Medulla oblongata (tissue), 1 donor: ENCODE data around the gene LSP1.

ENCODE experiments used
- DNase-seq: peaks from one replicate; pipeline ENCODE4 v3.0.0-alpha.2; 2015; ENCODE audit errors: extremely low spot score

Gene LSP1

DNA sequence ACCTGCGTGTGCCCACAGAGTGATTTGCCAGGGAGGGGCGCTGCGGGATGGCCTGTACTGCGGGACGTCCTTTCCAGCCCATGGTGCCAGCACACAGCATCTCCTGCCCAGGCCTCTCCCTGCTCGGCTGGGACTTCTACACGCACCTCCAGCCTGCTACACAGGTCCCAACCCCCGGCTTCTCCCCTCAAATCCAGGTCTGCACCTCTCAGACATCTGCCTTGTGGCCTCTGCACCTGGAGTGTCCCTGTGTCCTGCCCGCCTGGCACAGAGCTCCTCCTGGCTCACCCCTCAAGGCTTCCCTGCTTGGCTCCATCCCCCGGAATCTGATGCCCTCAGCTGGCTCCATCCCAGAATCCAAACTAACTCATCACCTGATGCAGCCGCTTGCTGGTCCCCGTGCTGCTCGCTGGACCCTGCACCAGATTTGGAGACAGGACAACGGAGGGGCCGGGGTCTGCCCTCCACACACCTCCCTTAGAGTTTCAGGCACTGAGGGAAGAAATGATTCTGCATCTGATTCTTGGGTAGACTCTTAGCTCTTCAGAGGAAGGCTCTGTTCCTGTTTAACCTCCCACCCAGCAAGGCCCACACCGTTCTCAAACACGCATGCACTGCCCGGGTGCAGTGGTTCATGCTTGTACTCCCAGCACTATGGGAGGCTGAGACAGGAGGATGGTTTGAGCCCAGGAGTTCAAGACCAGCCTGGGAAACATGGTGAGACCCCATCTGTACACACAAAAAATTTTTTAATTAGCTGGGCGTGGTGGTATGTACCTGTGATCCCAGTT, 4.0 kb upstream of the LSP1 start:
- no peak for DNase-seq

DNA sequence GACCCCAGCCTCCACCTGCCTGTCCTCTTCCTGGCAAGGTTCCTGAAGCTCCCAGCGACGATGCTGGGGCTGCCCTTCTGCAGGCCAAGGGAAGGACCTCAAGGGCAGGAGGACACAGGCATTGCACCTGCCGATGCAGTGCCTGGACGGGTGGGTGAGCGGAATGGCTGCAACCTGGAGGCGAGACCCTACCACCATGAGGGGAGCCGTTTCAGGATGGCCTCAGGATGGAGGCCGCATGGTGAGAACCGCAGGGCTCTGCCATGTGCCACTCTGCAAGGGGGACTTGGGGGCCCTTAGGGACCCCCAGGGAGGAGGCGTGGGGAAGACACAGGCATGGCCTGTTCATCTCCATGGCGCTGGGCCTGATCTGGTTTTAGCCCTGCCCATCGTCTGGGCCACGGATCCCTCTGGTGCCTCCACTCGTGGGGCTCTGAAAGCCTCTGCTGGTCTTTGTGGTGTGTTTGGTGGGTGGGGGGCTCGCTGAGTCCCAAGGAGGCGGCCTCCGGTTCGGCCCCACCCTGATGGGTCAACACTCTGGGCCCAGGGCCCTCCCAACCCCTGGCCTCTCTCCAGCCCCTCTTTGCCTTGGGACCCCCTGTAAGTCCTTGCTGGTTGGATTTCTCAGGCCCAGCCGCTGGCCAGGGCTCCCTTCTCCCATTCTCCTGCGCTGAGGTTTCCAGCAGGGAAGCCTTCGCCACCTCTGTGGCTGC, 1.3 kb upstream of the LSP1 start:
- DNase-seq = no peak

DNA sequence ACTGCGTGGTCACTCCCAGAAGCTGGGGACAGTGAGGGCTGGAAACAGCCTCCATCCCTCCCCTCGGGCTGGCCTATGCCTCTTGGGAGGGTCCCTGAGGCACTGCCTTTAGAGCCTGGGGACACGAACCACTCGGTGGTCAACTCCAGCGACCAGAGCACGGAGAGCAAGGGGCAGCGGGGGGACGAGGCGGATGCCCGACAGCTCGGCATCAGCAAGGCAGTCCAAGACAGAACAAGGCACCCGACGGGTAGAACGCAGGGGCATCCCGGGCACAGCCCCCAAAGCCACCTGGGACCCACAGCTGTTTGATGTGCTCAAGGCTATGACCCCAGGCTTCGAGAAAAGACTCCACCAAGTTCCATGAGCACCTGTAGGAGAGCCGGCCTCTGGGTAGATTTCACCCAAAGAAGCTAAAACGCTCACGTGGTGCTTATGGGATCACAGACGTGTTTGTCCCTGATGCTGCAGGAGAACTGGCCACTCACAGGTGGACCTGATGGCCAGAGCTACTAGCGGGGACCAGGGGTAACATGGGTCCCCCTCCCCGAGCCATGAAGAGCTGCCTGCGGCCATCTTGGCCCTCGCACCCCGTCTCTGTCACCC, 510 bp upstream of the LSP1 start:
- no peak for DNase-seq

DNA sequence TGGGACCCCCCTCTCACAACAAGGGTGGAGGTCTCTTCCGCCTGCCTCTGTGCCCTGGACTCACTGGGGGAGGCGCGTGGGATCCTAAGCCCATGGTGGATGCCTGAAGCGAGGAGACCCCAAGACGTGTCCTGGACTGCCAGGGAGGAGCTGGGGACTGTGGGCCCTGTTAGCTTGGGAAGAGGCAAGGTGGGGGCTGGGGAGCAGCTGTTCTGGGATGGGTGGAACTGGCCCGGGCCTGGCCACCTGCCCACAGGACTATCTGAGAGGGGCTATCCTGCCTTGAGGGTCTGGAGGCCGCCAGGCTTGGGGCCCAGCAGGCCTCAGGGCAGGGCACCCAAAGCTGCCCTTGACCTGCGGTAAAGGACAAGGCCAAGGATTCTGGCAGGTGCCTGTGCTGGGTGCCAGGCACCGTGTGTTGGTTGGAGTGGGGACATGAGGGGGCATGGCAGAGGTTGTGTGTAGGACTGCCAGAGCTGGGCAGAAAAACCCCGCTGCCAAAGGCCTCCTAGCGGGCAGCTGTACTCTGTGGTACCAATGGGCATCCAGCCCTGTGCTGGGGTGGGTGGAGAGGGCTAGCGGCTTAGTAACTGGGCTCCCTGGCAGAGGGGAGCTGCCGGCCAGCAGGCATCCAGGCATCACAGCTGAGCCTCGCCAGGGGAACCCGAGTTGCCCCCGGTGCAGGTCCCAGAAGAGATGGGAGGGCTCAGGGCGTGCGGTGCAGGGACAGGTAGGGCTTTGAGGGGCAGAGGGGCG, 670 bp downstream of the LSP1 start:
- DNase-seq = no peak

DNA sequence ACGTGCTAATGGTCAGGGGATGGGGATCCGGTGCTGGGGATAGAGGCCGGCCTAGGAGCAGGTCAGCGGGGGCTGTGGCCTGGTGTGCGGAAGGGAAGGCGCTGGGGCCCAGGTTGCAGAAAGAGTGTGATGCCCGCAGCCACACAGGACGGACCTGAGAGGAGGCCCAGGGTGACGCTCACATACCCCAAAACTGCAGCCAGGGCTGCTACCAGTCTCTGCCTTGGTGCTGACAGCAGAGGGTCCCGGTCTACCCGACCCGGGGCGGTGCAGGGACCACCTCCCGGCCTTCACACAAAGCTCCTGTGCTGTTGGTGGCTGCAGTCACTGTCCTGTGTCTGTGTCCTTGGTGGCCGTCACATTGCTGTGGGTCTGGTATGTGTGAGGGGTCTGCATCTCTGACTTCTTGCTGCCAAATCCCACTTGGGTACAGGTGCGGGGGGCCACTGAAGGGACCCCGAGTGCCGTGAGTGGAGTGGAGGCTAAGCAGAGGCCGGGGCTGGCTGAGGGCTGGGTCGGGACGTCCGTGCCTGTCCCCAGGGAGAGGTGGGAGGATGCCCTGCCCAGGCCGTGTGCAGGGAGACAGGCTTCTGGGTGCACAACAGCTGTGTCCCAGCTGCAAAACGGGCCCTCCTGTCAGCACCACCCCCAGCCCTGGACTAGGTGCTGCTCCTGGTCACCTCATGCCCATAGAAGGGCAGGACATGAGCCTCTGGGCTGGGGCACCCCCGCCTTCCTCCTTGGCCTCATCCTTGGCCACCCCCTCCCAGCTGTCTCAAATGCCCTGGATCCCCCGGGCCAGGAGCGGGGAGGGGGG, 1.5 kb downstream of the LSP1 start:
- no peak for DNase-seq

DNA sequence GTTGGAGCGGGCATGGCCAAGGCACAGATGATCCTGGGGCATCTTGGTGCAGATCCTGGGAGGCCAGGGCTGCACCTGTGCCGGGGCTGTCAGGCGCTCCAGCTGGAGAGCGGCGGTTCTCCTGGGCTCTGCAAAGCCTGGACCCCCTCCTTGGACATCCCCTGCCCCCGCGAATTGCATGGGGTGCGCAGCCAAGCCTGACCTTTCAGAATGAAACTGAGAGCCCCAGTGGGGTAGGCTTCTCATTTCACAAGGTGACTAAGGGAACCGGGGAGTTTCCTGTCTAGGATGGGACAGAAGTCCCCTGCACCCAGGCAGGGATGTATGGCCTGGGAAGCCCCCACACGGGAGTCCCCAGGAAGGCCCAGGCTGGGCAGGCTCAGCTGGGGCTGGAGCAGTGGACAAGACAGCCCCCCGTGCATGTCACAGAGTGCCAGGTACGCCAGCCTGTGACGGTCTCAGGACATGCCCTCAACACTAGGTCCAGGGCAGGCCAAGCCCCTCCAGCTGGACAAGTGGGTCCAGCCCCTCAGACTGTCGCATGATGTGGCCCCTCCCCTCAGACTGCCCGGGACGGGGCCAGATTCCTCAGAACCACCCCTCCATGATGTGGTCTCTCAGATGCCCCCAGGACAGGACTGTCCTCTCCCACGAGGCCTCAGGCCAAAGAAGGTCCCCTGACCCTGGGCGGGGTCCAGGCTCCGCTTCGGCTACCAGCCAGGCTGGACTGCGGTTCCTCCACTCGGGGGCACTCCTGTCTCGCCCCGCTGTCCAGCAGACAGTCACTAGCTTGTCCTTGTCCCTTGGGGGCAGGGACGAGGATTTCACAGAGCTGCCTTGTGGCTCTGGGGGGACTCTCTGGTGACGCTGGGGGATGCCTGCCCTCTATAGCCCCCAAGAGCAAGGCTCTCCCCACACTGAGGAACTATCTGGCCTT, 2.3 kb downstream of the LSP1 start:
- no peak for DNase-seq

DNA sequence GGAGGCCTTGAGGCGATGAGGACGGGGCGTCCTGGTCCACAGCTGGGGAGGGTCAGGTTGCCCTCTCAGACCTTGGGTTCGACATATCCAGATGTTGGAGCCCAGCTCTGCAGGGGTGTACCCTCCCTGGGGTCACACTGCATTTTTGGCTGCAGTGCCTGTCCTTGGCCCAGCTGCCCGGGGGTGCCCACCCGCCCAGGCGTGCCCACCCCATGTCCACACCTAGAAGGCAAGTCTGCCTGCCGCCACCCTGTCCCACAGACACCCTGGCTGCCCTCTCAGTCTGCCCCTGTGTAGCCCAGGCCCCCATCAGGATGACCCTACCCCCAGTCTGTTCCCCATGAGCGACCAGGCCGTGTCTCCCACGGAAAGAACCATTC, 3.0 kb downstream of the LSP1 start:
- no peak for DNase-seq

DNA sequence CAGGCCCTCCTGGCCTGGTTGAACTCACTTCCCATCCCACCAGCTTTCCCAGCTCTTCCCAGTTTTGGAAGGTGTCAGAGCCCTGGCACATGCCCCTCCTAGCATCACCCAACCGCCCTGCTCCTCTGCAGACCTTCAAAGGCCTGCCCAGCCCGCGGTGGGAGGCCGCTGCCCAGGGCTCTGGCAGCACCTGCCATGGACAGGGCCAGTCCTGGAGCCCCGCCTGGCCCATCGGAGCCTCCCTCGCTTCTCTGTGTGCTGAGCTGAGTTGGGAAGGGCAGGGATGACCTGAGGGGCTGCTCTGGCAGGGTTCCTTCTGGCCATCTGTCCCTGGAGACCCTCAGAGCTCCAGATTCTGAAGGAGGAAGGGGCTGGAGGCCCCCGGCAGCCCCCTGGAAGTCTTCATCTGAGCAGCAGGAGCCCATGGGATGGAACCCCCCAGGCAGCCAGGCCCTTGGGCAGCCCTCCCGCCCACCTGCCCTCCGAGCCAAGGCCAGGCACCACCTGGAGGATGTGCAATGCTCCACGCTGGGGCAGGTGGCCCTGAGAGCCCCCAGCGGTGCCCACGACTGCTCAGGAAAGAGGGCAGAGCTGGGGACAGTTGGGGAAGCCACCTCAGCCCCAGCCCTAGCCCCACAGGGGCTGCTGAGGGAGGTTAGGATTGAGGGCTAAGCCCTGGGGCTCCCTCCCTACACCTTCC, 3.6 kb downstream of the LSP1 start:
- no peak for DNase-seq

DNA sequence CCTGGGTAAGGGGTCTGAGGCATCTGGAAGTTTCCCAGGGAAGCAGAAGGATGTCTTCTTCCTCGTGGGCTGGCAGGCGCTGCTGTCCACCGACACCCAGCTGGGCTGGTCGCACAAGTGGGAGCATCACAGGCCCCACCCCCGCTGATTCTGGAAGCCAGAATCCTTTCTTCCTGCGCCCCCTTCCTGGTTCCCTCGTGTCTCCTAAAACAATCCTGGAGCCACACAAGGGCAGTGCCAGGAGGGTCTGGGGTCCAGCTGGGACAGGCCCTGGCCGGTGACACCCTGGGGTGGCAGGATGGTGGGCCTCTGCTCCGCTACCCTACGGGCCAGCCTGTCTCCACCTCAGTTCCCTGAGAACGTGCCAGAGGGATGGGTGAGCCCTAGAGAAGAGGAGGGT, 4.2 kb downstream of the LSP1 start:
- DNase-seq = no peak

DNA sequence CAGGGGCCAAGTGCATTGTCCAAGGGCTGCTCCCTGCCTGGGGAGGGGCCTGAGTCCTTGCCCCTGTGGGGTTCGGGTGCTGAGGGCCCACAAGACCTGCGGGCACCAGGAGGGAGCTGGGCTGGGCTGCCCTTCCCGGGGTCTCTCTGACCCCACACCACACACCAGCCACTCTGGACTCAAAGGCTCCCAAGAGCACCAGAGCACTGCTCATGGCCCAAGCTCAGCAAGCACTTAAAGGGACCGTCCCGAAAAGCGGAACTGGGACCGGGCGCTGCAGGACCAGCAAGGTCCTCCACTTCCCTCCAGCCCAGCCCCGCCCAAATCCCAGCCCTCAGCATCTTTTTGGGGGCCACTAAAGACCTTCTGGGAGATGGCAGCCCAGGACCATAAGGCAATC, 5.3 kb downstream of the LSP1 start:
- DNase-seq = peak; percentile 41

DNA sequence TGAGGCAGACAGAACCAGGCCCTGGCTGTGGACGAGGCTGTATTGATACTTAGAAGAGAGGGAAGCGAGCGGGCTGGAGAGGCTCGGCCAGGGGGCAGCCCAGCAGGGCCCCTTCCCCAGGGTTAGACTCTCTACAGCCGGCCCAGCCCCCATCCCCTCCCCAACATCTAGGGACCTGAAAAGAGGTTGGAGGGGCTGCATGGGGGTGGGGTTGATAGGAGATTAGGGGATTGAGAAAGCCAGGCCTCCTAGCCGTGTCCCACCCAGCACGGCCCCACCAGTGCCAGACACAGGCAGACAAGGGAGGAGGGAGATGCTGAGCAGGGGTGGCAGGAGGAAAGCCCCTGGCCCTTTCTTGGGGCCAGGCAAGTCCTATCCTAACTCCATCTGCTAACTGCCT, 5.7 kb downstream of the LSP1 start:
- no peak for DNase-seq

DNA sequence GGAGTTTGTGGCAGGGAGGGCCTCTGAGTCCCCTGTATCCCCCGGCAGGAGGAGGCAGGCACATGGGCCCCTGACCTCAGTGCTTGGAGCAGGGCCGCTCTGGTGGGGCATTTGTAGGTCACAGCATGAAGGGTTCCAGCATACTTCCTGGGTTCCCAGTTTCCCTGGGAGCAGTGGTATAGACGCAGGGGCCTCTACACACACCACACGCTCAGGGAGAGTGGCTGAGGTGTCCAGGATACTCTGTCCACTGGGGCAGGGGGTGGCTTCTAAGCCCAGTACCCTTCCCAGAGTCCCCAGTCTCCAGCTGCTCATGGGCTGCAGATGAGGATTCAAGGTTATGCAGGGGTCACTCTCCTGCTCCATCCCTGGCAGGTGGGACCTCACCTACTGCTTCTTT, 6.1 kb downstream of the LSP1 start:
- no peak for DNase-seq

DNA sequence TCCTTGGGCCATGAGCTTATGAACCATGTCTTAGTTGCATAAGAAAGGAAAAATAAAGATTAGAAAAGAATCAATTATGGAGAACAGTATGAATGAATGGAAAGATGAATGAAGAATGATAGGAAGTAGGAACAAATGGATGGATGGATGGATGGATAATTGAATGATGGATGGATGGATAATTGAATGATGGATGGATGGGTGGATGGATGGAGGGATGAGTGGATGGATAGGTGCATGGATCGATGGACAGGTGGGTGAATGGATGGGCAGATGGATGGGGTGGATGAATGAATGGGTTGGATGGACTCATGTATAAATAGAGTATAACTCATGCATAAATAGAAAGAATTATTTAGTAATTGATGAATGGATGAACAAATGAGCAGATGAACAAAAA, 7.2 kb downstream of the LSP1 start:
- no peak for DNase-seq

DNA sequence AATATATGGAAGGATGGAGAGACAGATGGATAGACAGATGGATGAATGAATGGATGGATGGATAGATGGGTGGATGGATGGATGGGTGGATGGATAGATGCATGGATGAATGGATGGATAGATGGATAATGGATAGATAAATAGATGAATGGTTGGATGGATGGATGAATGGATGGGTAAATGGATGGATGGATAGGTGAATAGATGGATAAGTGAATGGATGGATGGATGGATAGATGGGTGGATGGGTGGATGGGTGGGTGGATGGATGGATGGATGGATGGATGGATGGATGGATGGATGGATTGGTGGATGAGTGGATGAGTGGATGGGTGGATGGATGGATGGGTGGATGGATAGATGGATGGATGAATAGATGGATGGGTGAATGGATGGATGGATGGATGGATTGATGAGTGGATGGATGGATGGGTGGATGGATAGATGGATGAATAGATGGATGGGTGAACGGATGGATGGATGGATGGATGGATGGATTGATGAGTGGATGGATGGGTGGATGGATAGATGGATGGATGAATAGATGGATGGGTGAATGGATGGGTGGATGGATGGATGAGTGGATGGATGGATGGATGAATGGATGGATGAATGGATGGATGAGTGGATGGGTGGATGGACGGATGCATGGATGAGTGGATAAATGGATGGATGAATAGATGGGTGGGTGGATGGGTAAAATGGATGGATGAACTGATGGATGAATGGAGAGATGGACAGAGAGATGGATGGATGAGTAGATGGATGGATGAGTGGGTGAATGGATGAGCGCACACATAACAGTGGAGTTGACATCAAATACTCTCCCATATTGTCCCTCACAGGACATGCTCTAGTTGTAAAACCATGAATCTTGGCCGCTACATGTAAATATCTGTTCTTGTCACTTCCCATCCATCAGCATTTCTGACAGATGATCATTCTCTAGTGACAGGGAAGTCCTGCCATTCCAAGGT, 8.8 kb downstream of the LSP1 start:
- no peak for DNase-seq

DNA sequence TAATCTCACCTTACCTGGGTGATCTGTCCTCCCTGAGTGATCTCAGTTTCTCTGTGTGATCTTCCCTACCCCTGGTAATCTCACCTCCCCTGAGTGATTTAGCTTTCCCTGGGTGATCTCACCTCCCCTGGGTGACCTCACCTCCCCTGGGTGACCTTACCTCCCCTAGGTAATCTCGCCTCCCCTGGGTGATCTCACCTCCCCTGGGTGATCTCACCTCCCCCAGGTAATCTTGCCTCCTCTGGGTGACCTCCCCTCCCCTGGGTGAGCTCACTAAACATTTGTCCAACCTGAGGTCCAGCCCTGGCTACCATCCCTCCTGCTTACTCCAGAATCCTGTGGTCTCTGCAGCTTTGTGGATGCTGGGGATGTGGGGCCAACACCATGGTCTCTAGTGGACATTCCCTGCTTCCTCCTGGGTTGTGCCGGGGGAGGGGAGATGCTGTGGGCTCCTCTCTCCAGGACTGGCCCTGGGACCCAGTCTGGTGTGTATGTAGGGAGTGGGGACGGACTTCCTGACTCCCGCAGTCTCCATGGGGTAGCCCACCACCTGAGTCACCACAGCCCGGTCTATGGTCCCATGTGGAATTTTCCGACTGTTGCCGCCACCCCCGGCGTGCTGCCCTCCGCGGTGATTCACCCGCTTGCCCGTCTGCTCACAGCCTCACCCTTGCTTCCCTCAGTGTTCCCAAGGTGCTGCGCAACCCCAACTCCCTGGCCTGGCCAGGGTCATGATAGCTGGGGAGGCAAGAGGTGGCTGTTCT, 9.9 kb downstream of the LSP1 start:
- no peak for DNase-seq

DNA sequence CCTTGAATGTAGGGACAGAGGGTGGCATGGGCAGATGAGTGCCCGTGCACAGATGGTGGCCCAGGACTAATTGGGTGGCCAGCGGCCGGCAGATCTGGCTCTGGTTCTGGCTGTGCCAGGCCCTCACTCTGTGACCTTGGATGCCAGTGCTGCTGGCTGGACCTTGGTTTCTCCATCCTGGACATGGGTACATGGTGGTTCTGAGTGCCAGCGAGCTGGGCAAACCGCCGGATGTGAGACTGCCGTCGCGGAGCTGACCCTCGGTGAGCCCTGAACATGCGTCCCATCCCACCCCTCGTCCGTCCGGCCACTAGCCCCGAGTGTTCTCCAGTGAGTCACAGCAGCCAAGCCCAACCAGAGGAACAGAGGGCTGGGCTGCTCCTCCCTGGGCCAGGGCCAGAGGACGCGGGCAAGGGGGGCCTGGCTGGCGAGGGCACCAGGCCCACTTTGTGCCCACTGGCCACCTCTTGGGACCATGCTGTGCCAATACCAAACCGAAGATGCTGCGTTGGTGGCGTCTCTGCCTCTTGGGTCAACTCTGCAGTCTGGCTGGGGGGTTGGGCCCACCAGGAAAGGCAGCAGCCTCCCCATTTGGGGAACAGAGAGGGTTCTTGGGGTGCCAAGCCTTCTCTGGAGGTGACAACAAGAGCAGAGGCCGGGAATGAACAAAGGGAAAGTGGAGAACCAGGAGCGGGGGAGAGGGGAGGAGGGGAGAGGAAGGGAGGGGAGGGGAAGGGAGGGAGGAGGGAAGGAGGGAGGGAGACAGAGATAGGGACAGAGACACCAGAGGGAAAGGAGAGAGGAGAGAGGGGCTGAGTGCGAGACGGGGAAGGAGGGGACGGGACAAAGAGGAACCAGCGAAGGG, 10.7 kb downstream of the LSP1 start:
- peak; percentile 87 for DNase-seq

DNA sequence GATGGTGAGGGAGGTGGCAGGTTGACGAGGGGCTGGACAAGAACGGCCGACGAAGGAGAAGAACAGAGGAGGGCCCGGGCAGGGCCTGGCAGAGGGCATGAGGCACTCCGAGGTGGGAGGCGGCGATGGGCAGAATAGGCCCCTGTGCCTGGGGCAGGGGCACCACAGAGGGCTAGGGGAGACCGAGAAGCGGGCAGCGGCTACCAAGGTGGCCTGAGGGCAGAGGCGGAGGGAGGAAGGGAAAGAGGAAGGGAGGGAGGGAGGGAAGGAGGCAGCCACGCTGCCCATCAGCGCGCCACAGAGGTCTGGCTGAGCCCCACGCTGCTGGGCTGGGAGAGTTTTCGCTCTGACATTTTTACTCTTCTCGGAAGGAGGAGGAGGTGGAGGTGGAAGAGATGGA, 11.3 kb downstream of the LSP1 start:
- peak; percentile 33 for DNase-seq
